SJCRH30 (cell line): ENCODE measurements around the gene CHCHD6. TPM values are rescaled to one million over a fixed set of nuclear protein-coding genes. Genes with fewer than 3 reads are reported as not detected.

Experiments used
- DNase-seq, 2 experiments: peaks; one replicate each; pipeline ENCODE4 v3.0.0-alpha.2; 2015 to 2020
- H3K27ac ChIP-seq: fragments of 250-450 bp; sonication (Bioruptor Pico); 2 replicates; pipeline ENCODE4 v1.5.1; 2020; ENCODE audit warnings: mild to moderate bottlenecking, moderate library complexity
- H3K27me3 ChIP-seq: fragments of 250-450 bp; sonication (Bioruptor Pico); 2 replicates; pipeline ENCODE4 v1.5.1; 2020; ENCODE audit warnings: mild to moderate bottlenecking, moderate library complexity
- H3K36me3 ChIP-seq: fragments of 250-450 bp; sonication (Bioruptor Pico); 2 replicates; pipeline ENCODE4 v1.5.1; 2020; ENCODE audit warnings: mild to moderate bottlenecking, moderate library complexity
- H3K4me1 ChIP-seq: fragments of 250-450 bp; sonication (Bioruptor Pico); 2 replicates; pipeline ENCODE4 v1.5.1; 2020; ENCODE audit warnings: mild to moderate bottlenecking, moderate library complexity
- H3K4me3 ChIP-seq: fragments of 250-450 bp; sonication (Bioruptor Pico); 2 replicates; pipeline ENCODE4 v1.5.1; 2020; ENCODE audit warnings: mild to moderate bottlenecking, moderate library complexity
- H3K9me3 ChIP-seq: fragments of 250-450 bp; sonication (Bioruptor Pico); replicated peaks from 2 replicates; pipeline ENCODE4 v1.5.1; 2020; ENCODE audit warnings: mild to moderate bottlenecking, moderate library complexity
- total RNA-seq: library from RNA; depleted of rRNA; stranded (reverse); fragments of >200 nt; shearing (Covaris generic); gene quantifications from 2 replicates; pipeline ENCODE4 v1.2.3, GENCODE V29; 2014

CHCHD6 gene
- total RNA-seq, 1 experiment from 2014 or later: 24.2 TPM

- Histone ChIP-seq H3K27ac (no peak overlapping the region), H3K27me3 (peaks cover 12% of the 10 kb centered on the region; the same call in 1 of the 2 replicates), H3K4me3 (no peak overlapping the region), H3K36me3 (no peaks in the 10 kb centered on the region), H3K4me1 (no peaks in the 10 kb centered on the region), H3K9me3 (no peaks in the 10 kb centered on the region)
- DNase-seq: no peak
Measured at GRCh38 chr3:126665221-126665936, 38.7 kb upstream of the CHCHD6 start.

- Histone ChIP-seq H3K36me3 (no peaks in the 10 kb centered on the region), H3K4me3 (no peak overlapping the region), H3K9me3 (no peaks in the 10 kb centered on the region), H3K27me3 (peaks cover 9% of the 10 kb centered on the region; the same call in 1 of the 2 replicates), H3K27ac (no peak overlapping the region), H3K4me1 (no peaks in the 10 kb centered on the region)
- no peak for DNase-seq
Measured at GRCh38 chr3:126665959-126666657, 37.9 kb upstream of the CHCHD6 start.

- no peaks in the 10 kb centered on the region for H3K4me1 ChIP-seq
- no peak overlapping the region for H3K27ac ChIP-seq
- H3K9me3 ChIP-seq: no peaks in the 10 kb centered on the region
- DNase-seq: no peak
- H3K4me3 ChIP-seq: no peak overlapping the region
- no peaks in the 10 kb centered on the region for H3K36me3 ChIP-seq
- peaks cover 9% of the 10 kb centered on the region; the same call in 1 of the 2 replicates for H3K27me3 ChIP-seq
Measured at GRCh38 chr3:126666658-126667528, 37.1 kb upstream of the CHCHD6 start.

GRCh38 chr3:126667631-126668449 lies 36.2 kb upstream of the CHCHD6 start:
- peaks cover 9% of the 10 kb centered on the region; the same call in 1 of the 2 replicates for H3K27me3 ChIP-seq
- DNase-seq: no peak
- H3K9me3 ChIP-seq: no peaks in the 10 kb centered on the region
- no peak overlapping the region for H3K4me3 ChIP-seq
- no peaks in the 10 kb centered on the region for H3K4me1 ChIP-seq
- no peaks in the 10 kb centered on the region for H3K36me3 ChIP-seq
- H3K27ac ChIP-seq: no peak overlapping the region

- Histone ChIP-seq H3K4me1 (no peaks in the 10 kb centered on the region), H3K36me3 (no peaks in the 10 kb centered on the region), H3K9me3 (no peaks in the 10 kb centered on the region), H3K27me3 (peaks cover 6% of the 10 kb centered on the region; the same call in 1 of the 2 replicates), H3K27ac (no peak overlapping the region), H3K4me3 (no peak overlapping the region)
- no peak for DNase-seq
Measured at GRCh38 chr3:126668450-126669401, 35.3 kb upstream of the CHCHD6 start.

- no peak overlapping the region for H3K4me3 ChIP-seq
- DNase-seq: no peak
- H3K36me3 ChIP-seq: no peaks in the 10 kb centered on the region
- no peaks in the 10 kb centered on the region for H3K9me3 ChIP-seq
- H3K27ac ChIP-seq: no peak overlapping the region
- no peaks in the 10 kb centered on the region for H3K27me3 ChIP-seq
- H3K4me1 ChIP-seq: no peaks in the 10 kb centered on the region
Measured at GRCh38 chr3:126671521-126671920, 32.5 kb upstream of the CHCHD6 start.

GRCh38 chr3:126672340-126672739 lies 31.7 kb upstream of the CHCHD6 start:
- Histone ChIP-seq H3K4me1 (no peaks in the 10 kb centered on the region), H3K36me3 (no peaks in the 10 kb centered on the region), H3K27me3 (no peaks in the 10 kb centered on the region), H3K27ac (no peak overlapping the region), H3K4me3 (no peak overlapping the region), H3K9me3 (no peaks in the 10 kb centered on the region)
- DNase-seq: no peak

- Histone ChIP-seq H3K4me3 (no peak overlapping the region), H3K4me1 (no peaks in the 10 kb centered on the region), H3K27ac (no peak overlapping the region), H3K9me3 (no peaks in the 10 kb centered on the region), H3K36me3 (no peaks in the 10 kb centered on the region), H3K27me3 (peaks cover 2% of the 10 kb centered on the region; the same call in 1 of the 2 replicates)
- no peak for DNase-seq
Measured at GRCh38 chr3:126672741-126673140, 31.3 kb upstream of the CHCHD6 start.

- no peak overlapping the region for H3K27ac ChIP-seq
- H3K4me3 ChIP-seq: no peak overlapping the region
- H3K27me3 ChIP-seq: peaks cover 7% of the 10 kb centered on the region; the same call in 1 of the 2 replicates
- no peaks in the 10 kb centered on the region for H3K4me1 ChIP-seq
- no peaks in the 10 kb centered on the region for H3K36me3 ChIP-seq
- H3K9me3 ChIP-seq: no peaks in the 10 kb centered on the region
- no peak for DNase-seq
Measured at GRCh38 chr3:126676919-126677705, 26.9 kb upstream of the CHCHD6 start.

GRCh38 chr3:126677862-126678503 lies 26.1 kb upstream of the CHCHD6 start:
- Histone ChIP-seq H3K27ac (no peak overlapping the region), H3K4me3 (no peak overlapping the region), H3K9me3 (no peaks in the 10 kb centered on the region), H3K36me3 (no peaks in the 10 kb centered on the region), H3K4me1 (no peaks in the 10 kb centered on the region), H3K27me3 (peaks cover 7% of the 10 kb centered on the region; the same call in 1 of the 2 replicates)
- DNase-seq: no peak

- peaks cover 7% of the 10 kb centered on the region; the same call in 1 of the 2 replicates for H3K27me3 ChIP-seq
- H3K4me1 ChIP-seq: no peaks in the 10 kb centered on the region
- DNase-seq: peak in 1 of 2 experiments; percentile 34
- H3K27ac ChIP-seq: no peak overlapping the region
- no peaks in the 10 kb centered on the region for H3K9me3 ChIP-seq
- H3K4me3 ChIP-seq: no peak overlapping the region
- H3K36me3 ChIP-seq: no peaks in the 10 kb centered on the region
Measured at GRCh38 chr3:126678693-126679317, 25.2 kb upstream of the CHCHD6 start.

GRCh38 chr3:126679318-126679751 lies 24.7 kb upstream of the CHCHD6 start:
- H3K27me3 ChIP-seq: peaks cover 7% of the 10 kb centered on the region; the same call in 1 of the 2 replicates
- H3K36me3 ChIP-seq: no peaks in the 10 kb centered on the region
- H3K27ac ChIP-seq: no peak overlapping the region
- H3K9me3 ChIP-seq: no peaks in the 10 kb centered on the region
- peak; percentile 77 to 89 for DNase-seq
- peaks cover 1% of the 10 kb centered on the region; the same call in 1 of the 2 replicates for H3K4me1 ChIP-seq
- H3K4me3 ChIP-seq: no peak overlapping the region
